H1 (cell line): Measurements from ENCODE around the gene LHPP. TPM values are rescaled to one million over a fixed set of nuclear protein-coding genes. Genes with fewer than 3 reads are reported as not detected.

Experiments
- CTCF ChIA-PET: fragments of 300-600 bp; sonication (Branson Sonifier 250); formaldehyde crosslinking; loops from one replicate; lab custom pipeline; 2021; ENCODE audit not compliant: partially characterized antibody; lab: Charles Lee
- POLR2A ChIA-PET: fragments of 300-600 bp; sonication (Branson Sonifier 250); formaldehyde crosslinking; loops from one replicate; lab custom pipeline; 2021; ENCODE audit warnings: inconsistent platforms; ENCODE audit not compliant: partially characterized antibody; lab: Charles Lee
- DNase-seq, 2 experiments: peaks; one replicate each; pipeline versions ENCODE4 v3.0.0 to v3.0.0-alpha.2; 2010 to 2022; ENCODE audit warnings: low spot score in 2 of 2, low read depth in 1 of 2, mixed read lengths in 1 of 2
- FAIRE-seq: peaks from 2 replicates; lab custom pipeline; 2011; peaks lifted over from hg19 to GRCh38; lab: Jason Lieb, UNC
- H2AFZ ChIP-seq: 2 replicates; pipeline ENCODE4 v1.8.1; 2012; ENCODE audit warnings: low read length, inconsistent platforms
- H2AK5ac ChIP-seq: 2 replicates; pipeline ENCODE4 v1.6.1; 2013; ENCODE audit warnings: low read depth, low read length
- H2BK120ac ChIP-seq: replicated peaks from 2 replicates; pipeline ENCODE3; 2013; ENCODE audit warnings: low read depth, low read length, inconsistent platforms
- H2BK12ac ChIP-seq: 2 replicates; pipeline ENCODE4 v1.6.1; 2013; ENCODE audit warnings: low read depth, low read length
- H2BK15ac ChIP-seq: 2 replicates; pipeline ENCODE4 v1.6.1; 2013; ENCODE audit warnings: low read length
- H2BK20ac ChIP-seq: 2 replicates; pipeline ENCODE4 v1.6.1; 2013; ENCODE audit warnings: low read length
- H2BK5ac ChIP-seq: 2 replicates; pipeline ENCODE4 v1.6.1; 2013; ENCODE audit warnings: low read depth, low read length
- H3K14ac ChIP-seq: 2 replicates; pipeline ENCODE4 v1.6.1; 2013; ENCODE audit warnings: inconsistent platforms; ENCODE audit not compliant: insufficient read length
- H3K18ac ChIP-seq: 2 replicates; pipeline ENCODE4 v1.6.1; 2013; ENCODE audit warnings: low read length; ENCODE audit errors: extremely low read depth
- H3K23ac ChIP-seq: 2 replicates; pipeline ENCODE4 v1.6.1; 2013; ENCODE audit warnings: inconsistent platforms; ENCODE audit not compliant: insufficient read length
- H3K23me2 ChIP-seq: 2 replicates; pipeline ENCODE4 v1.6.1; 2013; ENCODE audit warnings: low read depth, low read length
- H3K27ac ChIP-seq: 2 replicates; pipeline ENCODE4 v1.6.1; 2011; ENCODE audit warnings: low read depth, low read length, inconsistent platforms
- H3K27me3 ChIP-seq, 4 experiments: replicated peaks in 1 of 4; 1 replicate in 1 of 4; 2 replicates in 3 of 4; pipeline versions ENCODE4 v1.6.1 to v1.8.1; 2011 to 2013; ENCODE audit warnings: low read length in 3 of 4, mild to moderate bottlenecking in 3 of 4, inconsistent platforms in 2 of 4, mixed read lengths in 2 of 4, moderate library complexity in 1 of 4; ENCODE audit not compliant: control insufficient read depth in 3 of 4, insufficient read depth in 3 of 4; ENCODE audit errors: extremely low read depth in 1 of 4
- H3K36me3 ChIP-seq, 4 experiments: 2 replicates each; pipeline versions ENCODE4 v1.6.1 to v1.8.1; 2011 to 2013; ENCODE audit warnings: mild to moderate bottlenecking in 4 of 4, low read length in 3 of 4, moderate library complexity in 2 of 4, control low read depth in 1 of 4, inconsistent platforms in 1 of 4; ENCODE audit not compliant: insufficient read depth in 4 of 4, control insufficient read depth in 2 of 4
- H3K4ac ChIP-seq: replicated peaks from 2 replicates; pipeline ENCODE3; 2013; ENCODE audit warnings: low read length, low read depth, mixed read lengths, inconsistent platforms; ENCODE audit not compliant: insufficient read length
- H3K4me1 ChIP-seq, 4 experiments: replicated peaks in 1 of 4; 1 replicate in 1 of 4; 2 replicates in 3 of 4; pipeline versions ENCODE4 v1.6.1 to v1.8.1; 2011 to 2013; ENCODE audit warnings: low read length in 3 of 4, inconsistent platforms in 2 of 4, mixed read lengths in 1 of 4; ENCODE audit not compliant: insufficient read depth in 4 of 4, control insufficient read depth in 3 of 4
- H3K4me2 ChIP-seq, 2 experiments: 2 replicates each; pipeline versions ENCODE4 v1.6.1 to v1.8.1; 2011 to 2013; ENCODE audit warnings: low read depth in 2 of 2, low read length in 2 of 2, control low read depth in 1 of 2, inconsistent platforms in 1 of 2, mild to moderate bottlenecking in 1 of 2; ENCODE audit not compliant: insufficient read depth in 1 of 2
- H3K4me3 ChIP-seq, 4 experiments: fragments of 200-600, 300-600 bp in 1 of 4; sonication (generic), shearing (Covaris generic), sonication (Bioruptor Twin) in 1 of 4; 2 replicates each; pipeline versions ENCODE4 v1.5.1 to v1.8.1; 2011 to 2016; ENCODE audit warnings: low read length in 4 of 4, low read depth in 3 of 4, control low read depth in 2 of 4, inconsistent platforms in 2 of 4, mild to moderate bottlenecking in 2 of 4, mixed read lengths in 1 of 4, moderate library complexity in 1 of 4; ENCODE audit not compliant: insufficient read depth in 2 of 4; ENCODE audit errors: extremely low read depth in 1 of 4
- H3K56ac ChIP-seq: replicated peaks from 2 replicates; pipeline ENCODE3; 2013; ENCODE audit warnings: low read depth, mild to moderate bottlenecking, mixed read lengths, low read length, inconsistent platforms; ENCODE audit not compliant: insufficient read length
- H3K79me1 ChIP-seq: 2 replicates; pipeline ENCODE4 v1.6.1; 2013; ENCODE audit warnings: low read depth, low read length, control low read depth
- H3K79me2 ChIP-seq, 2 experiments: 2 replicates each; pipeline versions ENCODE4 v1.6.1 to v1.8.1; 2012 to 2013; ENCODE audit warnings: low read length in 2 of 2, mild to moderate bottlenecking in 2 of 2, inconsistent platforms in 1 of 2; ENCODE audit not compliant: insufficient read depth in 2 of 2, control insufficient read depth in 1 of 2
- H3K9ac ChIP-seq, 4 experiments: replicated peaks in 1 of 4; 1 replicate in 1 of 4; 2 replicates in 3 of 4; pipeline versions ENCODE4 v1.6.1 to v1.8.1; 2011 to 2013; ENCODE audit warnings: low read depth in 3 of 4, low read length in 3 of 4, control low read depth in 2 of 4, mild to moderate bottlenecking in 2 of 4, moderate library complexity in 2 of 4, inconsistent platforms in 1 of 4; ENCODE audit errors: extremely low read depth in 1 of 4
- H3K9me3 ChIP-seq, 2 experiments: 2 replicates each; pipeline versions ENCODE4 v1.6.1 to v1.8.1; 2012 to 2013; ENCODE audit warnings: mild to moderate bottlenecking in 2 of 2, moderate library complexity in 2 of 2, control low read depth in 1 of 2, inconsistent platforms in 1 of 2, low read depth in 1 of 2, low read length in 1 of 2, mixed read lengths in 1 of 2; ENCODE audit not compliant: insufficient read depth in 2 of 2
- H4K20me1 ChIP-seq, 2 experiments: replicated peaks in 1 of 2; 2 replicates each; pipeline versions ENCODE3 to v1.8.1; 2011 to 2013; ENCODE audit warnings: inconsistent platforms in 2 of 2, low read length in 2 of 2, mild to moderate bottlenecking in 1 of 2; ENCODE audit not compliant: insufficient read depth in 2 of 2, control insufficient read depth in 1 of 2
- H4K5ac ChIP-seq: 2 replicates; pipeline ENCODE4 v1.6.1; 2013; ENCODE audit warnings: low read length, low read depth, mixed read lengths, inconsistent platforms; ENCODE audit not compliant: insufficient read length
- H4K8ac ChIP-seq: 2 replicates; pipeline ENCODE4 v1.8.0; 2013; ENCODE audit warnings: mild to moderate bottlenecking, moderate library complexity, low read length, inconsistent platforms; ENCODE audit not compliant: insufficient read depth; ENCODE audit errors: extremely low read depth
- H4K91ac ChIP-seq: replicated peaks from 2 replicates; pipeline ENCODE3; 2013; ENCODE audit warnings: low read length, mixed read lengths, inconsistent platforms; ENCODE audit not compliant: insufficient read length
- ATF3 ChIP-seq: IDR thresholded peaks from 2 replicates; pipeline ENCODE4 v1.6.1; 2011; ENCODE audit warnings: low read depth, mild to moderate bottlenecking, low read length; ENCODE audit not compliant: insufficient read depth
- BACH1 ChIP-seq: IDR thresholded peaks from 2 replicates; pipeline ENCODE4 v1.6.1; 2012; ENCODE audit warnings: low read length, improper control_type of control experiment
- CBX5 ChIP-seq: fragments of 300-800, 300-1000 bp; sonication (generic); IDR thresholded peaks from 2 replicates; pipeline ENCODE4 v1.7.1; 2016; ENCODE audit warnings: antibody characterized with exemption, low read length, low read depth
- EP300 ChIP-seq, 2 experiments: IDR thresholded peaks; 1 replicate in 1 of 2; 2 replicates in 1 of 2; pipeline ENCODE4 v1.6.1; 2011 to 2012; ENCODE audit warnings: low read depth in 2 of 2, low read length in 2 of 2, mild to moderate bottlenecking in 2 of 2, borderline replicate concordance in 1 of 2, inconsistent platforms in 1 of 2, moderate library complexity in 1 of 2
- FOSL1 ChIP-seq: IDR thresholded peaks from 2 replicates; pipeline ENCODE4 v1.6.1; 2011; ENCODE audit warnings: mild to moderate bottlenecking, low read depth, low read length, moderate library complexity; ENCODE audit not compliant: insufficient read depth
- JUN ChIP-seq: IDR thresholded peaks from 2 replicates; pipeline ENCODE4 v1.6.1; 2011; ENCODE audit warnings: low read depth, mild to moderate bottlenecking, improper control_type of control experiment, low read length
- JUND ChIP-seq: IDR thresholded peaks from 2 replicates; pipeline ENCODE4 v1.6.1; 2011; ENCODE audit warnings: mild to moderate bottlenecking, improper control_type of control experiment, low read length
- RAD21 ChIP-seq, 2 experiments: IDR thresholded peaks in 1 of 2; conservative IDR thresholded peaks in 1 of 2; 2 replicates each; pipeline ENCODE4 v1.6.1; 2011; ENCODE audit warnings: low read depth in 2 of 2, low read length in 2 of 2, improper control_type of control experiment in 1 of 2, inconsistent platforms in 1 of 2, mild to moderate bottlenecking in 1 of 2, moderate library complexity in 1 of 2
- RFX5 ChIP-seq: IDR thresholded peaks from 2 replicates; pipeline ENCODE4 v1.6.1; 2011; ENCODE audit warnings: low read depth, low read length, improper control_type of control experiment, borderline replicate concordance
- TEAD4 ChIP-seq: IDR thresholded peaks from 2 replicates; pipeline ENCODE4 v1.6.1; 2012; ENCODE audit warnings: low read depth, low read length, inconsistent platforms, mixed read lengths
- ZNF274 ChIP-seq: IDR thresholded peaks from 2 replicates; pipeline ENCODE4 v1.7.0; 2012; ENCODE audit warnings: low read length, borderline replicate concordance; ENCODE audit errors: extremely low read depth
- WGBS, 2 experiments: shearing (Covaris generic) in 1 of 2; methylation state at CpG; one replicate each; pipeline versions ENCODE4 v1.1.6 to v1.1.7; 2013 to 2015; ENCODE audit warnings: low lambda C conversion rate in 2 of 2, mixed read lengths in 2 of 2, inconsistent platforms in 1 of 2, low coverage in 1 of 2, missing lambda C conversion rate in 1 of 2; ENCODE audit not compliant: insufficient replicate concordance in 2 of 2, insufficient coverage in 1 of 2, insufficient read length in 1 of 2; ENCODE audit errors: extremely low coverage in 1 of 2, missing lambda C conversion rate in 1 of 2; 5-methylcytosine and 5-hydroxymethylcytosine counted together
- polyA plus RNA-seq, 7 experiments: library from polyadenylated mRNA; depleted of rRNA in 3 of 7; stranded (reverse) in 5 of 7; unstranded in 2 of 7; fragments of >200 nt in 5 of 7; fragments of 200-250 nt in 2 of 7; gene quantifications; 1 replicate in 5 of 7; 2 replicates in 1 of 7; 4 replicates in 1 of 7; pipeline versions ENCODE4 v1.2.1 to v1.2.3, GENCODE V29; 2011 to 2013; ENCODE audit warnings: missing spikeins in 2 of 7, mixed read lengths in 2 of 7
- total RNA-seq: library from RNA; stranded (reverse); fragmentation: NEBNext Ultra II Directional; extraction: Animal tissue kit (Norgen Biotek cat#: 25700); gene quantifications from 2 replicates; pipeline ENCODE4 v1.2.1, GENCODE V29; 2021

Gene LHPP
- total and polyA plus RNA-seq, 2 of the 8 experiments (the other 6 are each of a cell fraction or from before 2014, with no cell fraction given), result 26.0 to 45.0 TPM

- no peak overlapping the region for H4K5ac ChIP-seq
- no peak overlapping the region for H2AFZ ChIP-seq
- H3K36me3 ChIP-seq, result no peaks in the 10 kb centered on the region
- H2BK12ac ChIP-seq, result no peak overlapping the region
- H2BK15ac ChIP-seq, result no peak overlapping the region
- no peak overlapping the region for H3K56ac ChIP-seq
- H4K20me1 ChIP-seq, result no peaks in the 10 kb centered on the region
- no peak overlapping the region for H3K27ac ChIP-seq
- H3K4me1 ChIP-seq, result peaks cover 0 to 2% (median 0%) of the 10 kb centered on the region in 4 experiments; a peak in 1 of 7 replicates
- no peaks in the 10 kb centered on the region for H3K79me2 ChIP-seq
- H2BK20ac ChIP-seq, result no peak overlapping the region
- POLR2A ChIA-PET, result no interaction called here
- no peak overlapping the region for H2AK5ac ChIP-seq
- CTCF ChIA-PET, result interaction anchor here (0.8 to 1.5 kb wide), 5 partner anchors 10 to 204 kb away, joined by 3 to 4 read pairs (median 3); no protein-coding TSS in a partner anchor
- H3K23ac ChIP-seq, result no peak overlapping the region
- TF ChIP-seq ATF3, result no peak
- no peak for TF ChIP-seq JUN
- no peak for TF ChIP-seq EP300 (IDR thresholded peaks at IDR 0.05; ENCODE audit: borderline replicate concordance in 1 of 2, low read depth in 2 of 2, low read length in 2 of 2)
- no peak for TF ChIP-seq JUND
- TF ChIP-seq FOSL1, result no peak
- no peak for TF ChIP-seq RFX5
- TF ChIP-seq BACH1, result no peak
- TF ChIP-seq TEAD4, result no peak
- TF ChIP-seq RAD21 (IDR thresholded peaks at IDR 0.05 in 1 of 2, conservative IDR thresholded peaks at IDR 0.05 in 1 of 2; ENCODE audit: low read depth in 2 of 2, low read length in 2 of 2), result no peak
- TF ChIP-seq CBX5, result no peak
- no peak for TF ChIP-seq ZNF274
- DNase-seq (no peak), FAIRE-seq (no peak)
- H3K18ac ChIP-seq, result no peak overlapping the region
- H3K4me3 ChIP-seq, result no peak overlapping the region
- no peaks in the 10 kb centered on the region for H3K79me1 ChIP-seq
- H3K4me2 ChIP-seq, result no peak overlapping the region
- no peak overlapping the region for H4K91ac ChIP-seq
- H3K4ac ChIP-seq, result no peak overlapping the region
- H2BK5ac ChIP-seq, result no peak overlapping the region
- no peaks in the 10 kb centered on the region for H3K27me3 ChIP-seq
- H2BK120ac ChIP-seq, result no peak overlapping the region
- no peak overlapping the region for H3K9ac ChIP-seq
- WGBS, 2 experiments, result 85% methylated on average over 13 of the region's 13 CpGs; no CpG with 5 or more reads in 1 of the 2 experiments
- no peak overlapping the region for H3K14ac ChIP-seq
- no peaks in the 10 kb centered on the region for H3K23me2 ChIP-seq
- H4K8ac ChIP-seq, result no peak overlapping the region
- H3K9me3 ChIP-seq, result no peaks in the 10 kb centered on the region
Observed at GRCh38 chr10:124515244-124515970, 53.8 kb downstream of the LHPP start.
